GM23338 (cell line): Measurements from ENCODE around the gene PLA2G6. TPM values are rescaled to one million over a fixed set of nuclear protein-coding genes. Genes with fewer than 3 reads are reported as not detected.
A peak's percentile ranks its signal among the peaks of the same experiment; 100 is the strongest.

ENCODE experiments used
- ATAC-seq: fragments of 200-7000 bp; cut with Tn5 transposase; 3 replicates; pipeline ENCODE4 v1.9.1; 2020
- DNase-seq: peaks from one replicate; pipeline ENCODE4 v3.0.0-alpha.2; 2015; ENCODE audit warnings: low spot score
- H2AFZ ChIP-seq: fragments of 200-600 bp; sonication (generic); 2 replicates; pipeline ENCODE4 v1.8.0; 2016; ENCODE audit warnings: antibody characterized with exemption, mild to moderate bottlenecking, moderate library complexity
- H3F3A ChIP-seq: fragments of 200-600 bp; sonication (generic); replicated peaks from 2 replicates; pipeline ENCODE4 v1.8.0; 2017; ENCODE audit warnings: antibody characterized with exemption, mixed run types, low read depth
- H3K27ac ChIP-seq: fragments of 200-600 bp; sonication (generic); 2 replicates; pipeline ENCODE4 v1.6.1; 2016; ENCODE audit warnings: low read depth
- H3K27me3 ChIP-seq: fragments of 200-600 bp; sonication (generic); 2 replicates; pipeline ENCODE4 v1.8.0; 2016; ENCODE audit warnings: mild to moderate bottlenecking, mixed run types, moderate library complexity; ENCODE audit not compliant: insufficient read depth
- H3K36me3 ChIP-seq: fragments of 200-600 bp; sonication (generic); 2 replicates; pipeline ENCODE4 v1.8.0; 2016; ENCODE audit warnings: mild to moderate bottlenecking; ENCODE audit not compliant: insufficient read depth
- H3K4me1 ChIP-seq: fragments of 200-600 bp; sonication (generic); 2 replicates; pipeline ENCODE4 v1.8.0; 2016; ENCODE audit warnings: mild to moderate bottlenecking, moderate library complexity; ENCODE audit not compliant: insufficient read depth
- H3K4me2 ChIP-seq: fragments of 200-600 bp; sonication (generic); 2 replicates; pipeline ENCODE4 v1.7.1; 2017; ENCODE audit warnings: mixed run types
- H3K4me3 ChIP-seq: fragments of 200-600 bp; sonication (generic); 2 replicates; pipeline ENCODE4 v1.6.1; 2016; ENCODE audit warnings: mixed run types
- H3K79me2 ChIP-seq: fragments of 200-600 bp; sonication (generic); replicated peaks from 2 replicates; pipeline ENCODE4 v1.8.0; 2017; ENCODE audit warnings: mild to moderate bottlenecking; ENCODE audit not compliant: insufficient read depth
- H3K9me2 ChIP-seq: fragments of 200-600 bp; sonication (generic); 2 replicates; pipeline ENCODE4 v1.8.0; 2017; ENCODE audit not compliant: insufficient read depth
- H4K20me1 ChIP-seq: fragments of 200-600 bp; sonication (generic); replicated peaks from 2 replicates; pipeline ENCODE4 v1.8.0; 2017; ENCODE audit warnings: mild to moderate bottlenecking; ENCODE audit not compliant: insufficient read depth
- H3K27ac Mint-ChIP-seq: 2 replicates; pipeline ENCODE4 v1.8.0; 2020; ENCODE audit warnings: inconsistent platforms, mild to moderate bottlenecking, moderate library complexity, mixed read lengths
- H3K27me3 Mint-ChIP-seq: 3 replicates; pipeline ENCODE4 v1.8.0; 2022; ENCODE audit warnings: low read depth, mild to moderate bottlenecking, moderate library complexity, mixed read lengths, inconsistent platforms; ENCODE audit not compliant: insufficient read depth, poor library complexity
- H3K36me3 Mint-ChIP-seq: 3 replicates; pipeline ENCODE4 v1.8.0; 2021; ENCODE audit warnings: low read depth, mild to moderate bottlenecking, inconsistent platforms, moderate library complexity, mixed read lengths
- H3K4me1 Mint-ChIP-seq: 3 replicates; pipeline ENCODE4 v1.8.0; 2020; ENCODE audit warnings: mild to moderate bottlenecking, inconsistent platforms, mixed read lengths
- H3K4me3 Mint-ChIP-seq: 3 replicates; pipeline ENCODE4 v1.8.0; 2021; ENCODE audit warnings: moderate library complexity, mild to moderate bottlenecking, inconsistent platforms, mixed read lengths
- H3K9me3 Mint-ChIP-seq: 3 replicates; pipeline ENCODE4 v1.8.0; 2020; ENCODE audit warnings: moderate library complexity, mild to moderate bottlenecking, inconsistent platforms, mixed read lengths
- CREB1 ChIP-seq: fragments of 250-450 bp; sonication (Bioruptor Pico); IDR thresholded peaks from 2 replicates; pipeline ENCODE4 v1.5.0; 2020; ENCODE audit warnings: low read depth, mild to moderate bottlenecking, moderate library complexity
- EZH2phosphoT487 ChIP-seq: fragments of 200-600 bp; sonication (generic); IDR thresholded peaks from one replicate; pipeline ENCODE4 v1.8.1; 2018; ENCODE audit warnings: antibody characterized with exemption; ENCODE audit not compliant: unreplicated experiment
- JUNB ChIP-seq: IDR thresholded peaks from one replicate; pipeline ENCODE4 v1.6.1; 2016; ENCODE audit warnings: antibody characterized with exemption; ENCODE audit not compliant: unreplicated experiment
- NANOG ChIP-seq: IDR thresholded peaks from 2 replicates; pipeline ENCODE4 v1.6.1; 2016; ENCODE audit warnings: antibody characterized with exemption, borderline replicate concordance
- ZNF331 ChIP-seq: fragments of 250-450 bp; sonication (Bioruptor Pico); IDR thresholded peaks from 2 replicates; pipeline ENCODE4 v1.5.0; 2020; ENCODE audit warnings: low read depth, mild to moderate bottlenecking, moderate library complexity
- polyA plus RNA-seq: library from polyadenylated mRNA; unstranded; fragments of >200 nt; fragmentation: Nextera tagmentation; extraction: Ambion mirVana; gene quantifications from 2 replicates; pipeline ENCODE4 v1.2.1, GENCODE V29; 2016
- total RNA-seq: library from RNA; depleted of rRNA; stranded (reverse); fragments of >200 nt; shearing (Covaris generic); gene quantifications from 2 replicates; pipeline ENCODE4 v1.2.3, GENCODE V29; 2014
- TF ChIP-seq, protein P1 (sequence below), 2 experiments: fragments of 200-600 bp in 1 of 2; sonication (generic) in 1 of 2; conservative IDR thresholded peaks; 2 replicates each; pipeline versions ENCODE4 v1.5.1 to v1.6.1; 2016 to 2017; ENCODE audit warnings: antibody characterized with exemption in 2 of 2, low read depth in 2 of 2, mild to moderate bottlenecking in 2 of 2, moderate library complexity in 1 of 2
- TF ChIP-seq, protein P2 (sequence below): fragments of 250-450 bp; sonication (Bioruptor Pico); IDR thresholded peaks from 2 replicates; pipeline ENCODE4 v1.5.0; 2020; ENCODE audit warnings: mild to moderate bottlenecking, moderate library complexity
- TF ChIP-seq, protein P3 (sequence below): IDR thresholded peaks from 2 replicates; pipeline ENCODE4 v1.6.1; 2016; ENCODE audit warnings: antibody characterized with exemption
- TF ChIP-seq, protein P4 (sequence below): IDR thresholded peaks from one replicate; pipeline ENCODE4 v1.6.1; 2018; ENCODE audit warnings: antibody characterized with exemption; ENCODE audit not compliant: unreplicated experiment

Gene PLA2G6
- total and polyA plus RNA-seq, 2 experiments from 2014 or later: 4.5 to 12.6 TPM

DNA sequence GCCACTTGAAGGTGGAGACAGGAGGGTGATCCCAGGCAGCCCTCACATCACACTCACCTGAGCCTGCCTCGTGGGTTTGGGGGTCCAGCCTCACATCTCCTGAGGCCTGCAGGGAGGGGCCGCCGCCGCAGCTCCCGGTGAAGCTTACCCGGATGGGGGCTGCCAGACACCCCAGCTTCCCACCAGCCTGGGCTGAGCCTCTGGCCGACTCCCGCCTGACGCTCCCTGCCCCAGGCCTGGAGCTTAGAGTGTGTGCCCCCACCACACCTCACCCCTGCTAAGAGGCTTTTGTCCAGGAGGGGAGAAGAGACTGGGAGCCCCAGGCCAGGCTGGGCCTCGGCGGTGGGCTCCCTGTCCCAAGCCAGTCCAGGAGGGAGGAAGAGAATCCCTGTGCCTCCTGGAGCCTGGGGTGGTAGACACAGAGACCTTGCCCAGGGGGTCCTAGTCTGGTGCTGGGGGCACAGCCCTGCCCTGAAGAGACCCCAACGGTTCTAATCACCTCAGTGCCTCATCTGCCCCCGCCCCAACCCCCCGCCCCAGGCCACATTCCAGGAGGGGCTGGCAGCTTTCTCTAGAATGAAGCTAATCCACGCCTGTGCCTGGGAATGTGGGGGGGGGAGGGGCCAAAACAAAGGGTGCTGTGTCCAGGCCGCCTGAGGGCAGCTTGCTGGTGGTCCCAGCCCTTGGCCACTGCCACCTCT is 97.5 kb downstream of the PLA2G6 start, which contains the start of gene SLC16A8:
Gene SLC16A8 (minus strand): TSS at position 254 of the 701 bp plus-strand sequence. CDS start 1,311 bp downstream, outside the sequence.
- peaks cover 30% of the 10 kb centered on the region; the same call in 1 of the 2 replicates for H3K4me1 ChIP-seq
- H4K20me1 ChIP-seq: no peaks in the 10 kb centered on the region; the same call in 1 of the 2 replicates
- no peak within 1 kb of the TSS for H3K4me3 ChIP-seq
- DNase-seq (peak; percentile 34), ATAC-seq (peak; percentile 8)
- peaks cover 32% of the 10 kb centered on the region for H3K27me3 Mint-ChIP-seq
- peaks cover 10% of the 10 kb centered on the region; the same call in 2 of the 3 replicates for H3K4me1 Mint-ChIP-seq
- no peak within 1 kb of the TSS for H3K27ac Mint-ChIP-seq
- H3K9me2 ChIP-seq: no peaks in the 10 kb centered on the region
- no peaks in the 10 kb centered on the region for H3K36me3 ChIP-seq
- no peaks in the 10 kb centered on the region; the same call in 2 of the 3 replicates for H3K36me3 Mint-ChIP-seq
- peak within 1 kb of the TSS; percentile 78; the same call in 1 of the 2 replicates for H3K4me2 ChIP-seq
- no peak within 1 kb of the TSS for H2AFZ ChIP-seq
- no peaks in the 10 kb centered on the region for H3K79me2 ChIP-seq
- H3K27ac ChIP-seq: no peak within 1 kb of the TSS
- TF ChIP-seq EZH2phosphoT487: no peak
- TF ChIP-seq, protein P1, sequence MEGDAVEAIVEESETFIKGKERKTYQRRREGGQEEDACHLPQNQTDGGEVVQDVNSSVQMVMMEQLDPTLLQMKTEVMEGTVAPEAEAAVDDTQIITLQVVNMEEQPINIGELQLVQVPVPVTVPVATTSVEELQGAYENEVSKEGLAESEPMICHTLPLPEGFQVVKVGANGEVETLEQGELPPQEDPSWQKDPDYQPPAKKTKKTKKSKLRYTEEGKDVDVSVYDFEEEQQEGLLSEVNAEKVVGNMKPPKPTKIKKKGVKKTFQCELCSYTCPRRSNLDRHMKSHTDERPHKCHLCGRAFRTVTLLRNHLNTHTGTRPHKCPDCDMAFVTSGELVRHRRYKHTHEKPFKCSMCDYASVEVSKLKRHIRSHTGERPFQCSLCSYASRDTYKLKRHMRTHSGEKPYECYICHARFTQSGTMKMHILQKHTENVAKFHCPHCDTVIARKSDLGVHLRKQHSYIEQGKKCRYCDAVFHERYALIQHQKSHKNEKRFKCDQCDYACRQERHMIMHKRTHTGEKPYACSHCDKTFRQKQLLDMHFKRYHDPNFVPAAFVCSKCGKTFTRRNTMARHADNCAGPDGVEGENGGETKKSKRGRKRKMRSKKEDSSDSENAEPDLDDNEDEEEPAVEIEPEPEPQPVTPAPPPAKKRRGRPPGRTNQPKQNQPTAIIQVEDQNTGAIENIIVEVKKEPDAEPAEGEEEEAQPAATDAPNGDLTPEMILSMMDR (conservative IDR thresholded peaks at IDR 0.05; ENCODE audit: low read depth in 2 of 2): no peak
- no peak for TF ChIP-seq JUNB
- TF ChIP-seq ZNF331 (CRISPR knock-in tag): no peak
- TF ChIP-seq, protein P2, sequence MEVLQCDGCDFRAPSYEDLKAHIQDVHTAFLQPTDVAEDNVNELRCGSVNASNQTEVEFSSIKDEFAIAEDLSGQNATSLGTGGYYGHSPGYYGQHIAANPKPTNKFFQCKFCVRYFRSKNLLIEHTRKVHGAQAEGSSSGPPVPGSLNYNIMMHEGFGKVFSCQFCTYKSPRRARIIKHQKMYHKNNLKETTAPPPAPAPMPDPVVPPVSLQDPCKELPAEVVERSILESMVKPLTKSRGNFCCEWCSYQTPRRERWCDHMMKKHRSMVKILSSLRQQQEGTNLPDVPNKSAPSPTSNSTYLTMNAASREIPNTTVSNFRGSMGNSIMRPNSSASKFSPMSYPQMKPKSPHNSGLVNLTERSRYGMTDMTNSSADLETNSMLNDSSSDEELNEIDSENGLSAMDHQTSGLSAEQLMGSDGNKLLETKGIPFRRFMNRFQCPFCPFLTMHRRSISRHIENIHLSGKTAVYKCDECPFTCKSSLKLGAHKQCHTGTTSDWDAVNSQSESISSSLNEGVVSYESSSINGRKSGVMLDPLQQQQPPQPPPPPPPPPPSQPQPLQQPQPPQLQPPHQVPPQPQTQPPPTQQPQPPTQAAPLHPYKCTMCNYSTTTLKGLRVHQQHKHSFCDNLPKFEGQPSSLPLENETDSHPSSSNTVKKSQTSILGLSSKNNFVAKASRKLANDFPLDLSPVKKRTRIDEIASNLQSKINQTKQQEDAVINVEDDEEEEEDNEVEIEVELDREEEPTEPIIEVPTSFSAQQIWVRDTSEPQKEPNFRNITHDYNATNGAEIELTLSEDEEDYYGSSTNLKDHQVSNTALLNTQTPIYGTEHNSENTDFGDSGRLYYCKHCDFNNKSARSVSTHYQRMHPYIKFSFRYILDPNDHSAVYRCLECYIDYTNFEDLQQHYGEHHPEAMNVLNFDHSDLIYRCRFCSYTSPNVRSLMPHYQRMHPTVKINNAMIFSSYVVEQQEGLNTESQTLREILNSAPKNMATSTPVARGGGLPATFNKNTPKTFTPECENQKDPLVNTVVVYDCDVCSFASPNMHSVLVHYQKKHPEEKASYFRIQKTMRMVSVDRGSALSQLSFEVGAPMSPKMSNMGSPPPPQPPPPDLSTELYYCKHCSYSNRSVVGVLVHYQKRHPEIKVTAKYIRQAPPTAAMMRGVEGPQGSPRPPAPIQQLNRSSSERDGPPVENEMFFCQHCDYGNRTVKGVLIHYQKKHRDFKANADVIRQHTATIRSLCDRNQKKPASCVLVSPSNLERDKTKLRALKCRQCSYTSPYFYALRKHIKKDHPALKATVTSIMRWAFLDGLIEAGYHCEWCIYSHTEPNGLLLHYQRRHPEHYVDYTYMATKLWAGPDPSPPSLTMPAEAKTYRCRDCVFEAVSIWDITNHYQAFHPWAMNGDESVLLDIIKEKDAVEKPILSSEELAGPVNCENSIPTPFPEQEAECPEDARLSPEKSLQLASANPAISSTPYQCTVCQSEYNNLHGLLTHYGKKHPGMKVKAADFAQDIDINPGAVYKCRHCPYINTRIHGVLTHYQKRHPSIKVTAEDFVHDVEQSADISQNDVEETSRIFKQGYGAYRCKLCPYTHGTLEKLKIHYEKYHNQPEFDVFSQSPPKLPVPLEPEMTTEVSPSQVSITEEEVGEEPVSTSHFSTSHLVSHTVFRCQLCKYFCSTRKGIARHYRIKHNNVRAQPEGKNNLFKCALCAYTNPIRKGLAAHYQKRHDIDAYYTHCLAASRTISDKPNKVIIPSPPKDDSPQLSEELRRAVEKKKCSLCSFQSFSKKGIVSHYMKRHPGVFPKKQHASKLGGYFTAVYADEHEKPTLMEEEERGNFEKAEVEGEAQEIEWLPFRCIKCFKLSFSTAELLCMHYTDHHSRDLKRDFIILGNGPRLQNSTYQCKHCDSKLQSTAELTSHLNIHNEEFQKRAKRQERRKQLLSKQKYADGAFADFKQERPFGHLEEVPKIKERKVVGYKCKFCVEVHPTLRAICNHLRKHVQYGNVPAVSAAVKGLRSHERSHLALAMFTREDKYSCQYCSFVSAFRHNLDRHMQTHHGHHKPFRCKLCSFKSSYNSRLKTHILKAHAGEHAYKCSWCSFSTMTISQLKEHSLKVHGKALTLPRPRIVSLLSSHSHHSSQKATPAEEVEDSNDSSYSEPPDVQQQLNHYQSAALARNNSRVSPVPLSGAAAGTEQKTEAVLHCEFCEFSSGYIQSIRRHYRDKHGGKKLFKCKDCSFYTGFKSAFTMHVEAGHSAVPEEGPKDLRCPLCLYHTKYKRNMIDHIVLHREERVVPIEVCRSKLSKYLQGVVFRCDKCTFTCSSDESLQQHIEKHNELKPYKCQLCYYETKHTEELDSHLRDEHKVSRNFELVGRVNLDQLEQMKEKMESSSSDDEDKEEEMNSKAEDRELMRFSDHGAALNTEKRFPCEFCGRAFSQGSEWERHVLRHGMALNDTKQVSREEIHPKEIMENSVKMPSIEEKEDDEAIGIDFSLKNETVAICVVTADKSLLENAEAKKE (CRISPR knock-in tag): no peak
- TF ChIP-seq NANOG: no peak
- TF ChIP-seq, protein P3, sequence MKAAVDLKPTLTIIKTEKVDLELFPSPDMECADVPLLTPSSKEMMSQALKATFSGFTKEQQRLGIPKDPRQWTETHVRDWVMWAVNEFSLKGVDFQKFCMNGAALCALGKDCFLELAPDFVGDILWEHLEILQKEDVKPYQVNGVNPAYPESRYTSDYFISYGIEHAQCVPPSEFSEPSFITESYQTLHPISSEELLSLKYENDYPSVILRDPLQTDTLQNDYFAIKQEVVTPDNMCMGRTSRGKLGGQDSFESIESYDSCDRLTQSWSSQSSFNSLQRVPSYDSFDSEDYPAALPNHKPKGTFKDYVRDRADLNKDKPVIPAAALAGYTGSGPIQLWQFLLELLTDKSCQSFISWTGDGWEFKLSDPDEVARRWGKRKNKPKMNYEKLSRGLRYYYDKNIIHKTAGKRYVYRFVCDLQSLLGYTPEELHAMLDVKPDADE: no peak
- TF ChIP-seq, protein P4, sequence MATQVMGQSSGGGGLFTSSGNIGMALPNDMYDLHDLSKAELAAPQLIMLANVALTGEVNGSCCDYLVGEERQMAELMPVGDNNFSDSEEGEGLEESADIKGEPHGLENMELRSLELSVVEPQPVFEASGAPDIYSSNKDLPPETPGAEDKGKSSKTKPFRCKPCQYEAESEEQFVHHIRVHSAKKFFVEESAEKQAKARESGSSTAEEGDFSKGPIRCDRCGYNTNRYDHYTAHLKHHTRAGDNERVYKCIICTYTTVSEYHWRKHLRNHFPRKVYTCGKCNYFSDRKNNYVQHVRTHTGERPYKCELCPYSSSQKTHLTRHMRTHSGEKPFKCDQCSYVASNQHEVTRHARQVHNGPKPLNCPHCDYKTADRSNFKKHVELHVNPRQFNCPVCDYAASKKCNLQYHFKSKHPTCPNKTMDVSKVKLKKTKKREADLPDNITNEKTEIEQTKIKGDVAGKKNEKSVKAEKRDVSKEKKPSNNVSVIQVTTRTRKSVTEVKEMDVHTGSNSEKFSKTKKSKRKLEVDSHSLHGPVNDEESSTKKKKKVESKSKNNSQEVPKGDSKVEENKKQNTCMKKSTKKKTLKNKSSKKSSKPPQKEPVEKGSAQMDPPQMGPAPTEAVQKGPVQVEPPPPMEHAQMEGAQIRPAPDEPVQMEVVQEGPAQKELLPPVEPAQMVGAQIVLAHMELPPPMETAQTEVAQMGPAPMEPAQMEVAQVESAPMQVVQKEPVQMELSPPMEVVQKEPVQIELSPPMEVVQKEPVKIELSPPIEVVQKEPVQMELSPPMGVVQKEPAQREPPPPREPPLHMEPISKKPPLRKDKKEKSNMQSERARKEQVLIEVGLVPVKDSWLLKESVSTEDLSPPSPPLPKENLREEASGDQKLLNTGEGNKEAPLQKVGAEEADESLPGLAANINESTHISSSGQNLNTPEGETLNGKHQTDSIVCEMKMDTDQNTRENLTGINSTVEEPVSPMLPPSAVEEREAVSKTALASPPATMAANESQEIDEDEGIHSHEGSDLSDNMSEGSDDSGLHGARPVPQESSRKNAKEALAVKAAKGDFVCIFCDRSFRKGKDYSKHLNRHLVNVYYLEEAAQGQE: no peak
- no peak for TF ChIP-seq CREB1 (CRISPR knock-in tag)
- no peak within 1 kb of the TSS for H3K4me3 Mint-ChIP-seq
- H3K27me3 ChIP-seq: peaks cover 37% of the 10 kb centered on the region
- H3K9me3 Mint-ChIP-seq: no peaks in the 10 kb centered on the region
- H3F3A ChIP-seq: no peaks in the 10 kb centered on the region
